GM12892 (cell line): ENCODE results near the gene PEX26.

ENCODE experiments used
- DNase-seq: peaks from one replicate; pipeline ENCODE4 v3.0.0; 2011; ENCODE audit not compliant: insufficient read length
- FAIRE-seq: peaks from 2 replicates; lab custom pipeline; 2011; peaks lifted over from hg19 to GRCh38; lab: Jason Lieb, UNC
- POLR2A ChIP-seq: IDR thresholded peaks from 2 replicates; pipeline ENCODE4 v1.6.1; 2011; ENCODE audit warnings: low read depth, low read length, control low read depth
- POLR2AphosphoS5 ChIP-seq: IDR thresholded peaks from 2 replicates; pipeline ENCODE4 v1.6.1; 2011; ENCODE audit warnings: low read depth, low read length, control low read depth
- TAF1 ChIP-seq: IDR thresholded peaks from 2 replicates; pipeline ENCODE4 v1.6.1; 2011; ENCODE audit warnings: low read depth, mild to moderate bottlenecking, control low read depth, low read length, borderline replicate concordance

PEX26 gene

GRCh38 chr22:18110194-18110953 lies 32.6 kb downstream of the PEX26 start, which contains the start of gene TUBA8:
TSS of gene TUBA8 (plus strand) at chr22:18110809. CDS start at chr22:18110866, 57 bp downstream.
- DNase-seq (peak; percentile 39), FAIRE-seq (no peak)
- no peak; the same call in 1 of the 2 replicates for TF ChIP-seq POLR2A
- TF ChIP-seq POLR2AphosphoS5: no peak
- TF ChIP-seq TAF1: no peak

GRCh38 chr22:18110954-18111758 lies 33.4 kb downstream of the PEX26 start:
- no peak for DNase-seq
- FAIRE-seq: no peak
- no peak for TF ChIP-seq POLR2AphosphoS5

- no peak for FAIRE-seq
- TF ChIP-seq POLR2AphosphoS5 (no peak), POLR2A (no peak), TAF1 (no peak)
- no peak for DNase-seq
These were observed 34.1 kb downstream of the PEX26 start for GRCh38 chr22:18111759-18112330.

GRCh38 chr22:18112440-18112839 lies 34.6 kb downstream of the PEX26 start:
- TF ChIP-seq POLR2A: no peak

GRCh38 chr22:18113680-18114394 lies 36.0 kb downstream of the PEX26 start:
- DNase-seq (no peak), FAIRE-seq (peak; percentile 17)
- TF ChIP-seq TAF1: no peak

More at GRCh38 chr22:18112440-18112839, 34.6 kb downstream of the PEX26 start:
- no peak for DNase-seq
- peak; percentile 36 for FAIRE-seq

GRCh38 chr22:18114495-18114894 lies 36.7 kb downstream of the PEX26 start:
- FAIRE-seq: no peak
- DNase-seq: no peak
- no peak for TF ChIP-seq POLR2A
- TF ChIP-seq TAF1: no peak
- TF ChIP-seq POLR2AphosphoS5: no peak

GRCh38 chr22:18114976-18115652 lies 37.3 kb downstream of the PEX26 start:
- DNase-seq (no peak), FAIRE-seq (peak; percentile 14)
- TF ChIP-seq TAF1 (no peak), POLR2AphosphoS5 (no peak), POLR2A (no peak)

GRCh38 chr22:18115906-18116371 lies 38.1 kb downstream of the PEX26 start:
- no peak for FAIRE-seq

GRCh38 chr22:18116634-18117033 lies 38.8 kb downstream of the PEX26 start:
- no peak for DNase-seq
- FAIRE-seq: no peak
- TF ChIP-seq POLR2AphosphoS5 (no peak), POLR2A (no peak), TAF1 (no peak)

More at GRCh38 chr22:18115906-18116371, 38.1 kb downstream of the PEX26 start:
- DNase-seq: no peak
- no peak for TF ChIP-seq POLR2AphosphoS5
- no peak for TF ChIP-seq TAF1
- TF ChIP-seq POLR2A: no peak

- DNase-seq: no peak
- no peak for FAIRE-seq
- no peak for TF ChIP-seq TAF1
- no peak for TF ChIP-seq POLR2AphosphoS5
- no peak for TF ChIP-seq POLR2A
These were observed 40.6 kb downstream of the PEX26 start for GRCh38 chr22:18118345-18118915.
